HAP-1 (cell line): ENCODE results near the gene TNK2.
A peak's percentile ranks its signal among the peaks of the same experiment; 100 is the strongest.
"Not testable (repeated sequence)": the region's sequence is repeated elsewhere in the genome, so short reads cannot be mapped to it uniquely, and the experiment has no call there.

ENCODE experiments used
- DNase-seq, 2 experiments: peaks; one replicate each; pipeline ENCODE4 v3.0.0-alpha.2; 2016 to 2020; ENCODE audit warnings: low spot score in 2 of 2
- H3K27me3 ChIP-seq: fragments of 250-450 bp; sonication (Bioruptor Pico); 2 replicates; pipeline ENCODE4 v1.5.1; 2020; ENCODE audit warnings: low read depth, mild to moderate bottlenecking, moderate library complexity
- H3K36me3 ChIP-seq: fragments of 250-450 bp; sonication (Bioruptor Pico); replicated peaks from 2 replicates; pipeline ENCODE4 v1.5.1; 2020; ENCODE audit warnings: mild to moderate bottlenecking
- H3K4me1 ChIP-seq: fragments of 250-450 bp; sonication (Bioruptor Pico); 2 replicates; pipeline ENCODE4 v1.5.1; 2020; ENCODE audit warnings: mild to moderate bottlenecking
- H3K4me3 ChIP-seq: fragments of 250-450 bp; sonication (Bioruptor Pico); 2 replicates; pipeline ENCODE4 v1.5.1; 2020; ENCODE audit warnings: mild to moderate bottlenecking, moderate library complexity
- H3K9me3 ChIP-seq: fragments of 250-450 bp; sonication (Bioruptor Pico); 2 replicates; pipeline ENCODE4 v1.5.1; 2020; ENCODE audit warnings: mild to moderate bottlenecking, moderate library complexity
- in situ Hi-C: fragments of 300-500 bp; cut with MboI; formaldehyde crosslinking; loops from 3 replicates; pipeline ENCODE4 v1.14.3; 2020; ENCODE audit warnings: low sequenced_read_pairs, inconsistent platforms, mixed read lengths

Gene TNK2

GRCh38 chr3:195911041-195911945, 2.9 kb upstream of the TNK2 start:
- Histone ChIP-seq H3K4me3 (no peak overlapping the region), H3K9me3 (no peaks in the 10 kb centered on the region), H3K36me3 (no peaks in the 10 kb centered on the region), H3K27me3 (no peaks in the 10 kb centered on the region), H3K4me1 (peaks cover 25% of the 10 kb centered on the region)
- in situ Hi-C loops = no loop called here
- no peak for DNase-seq

GRCh38 chr3:195910499-195910845, 2.1 kb upstream of the TNK2 start:
- peak overlapping the region; percentile 39 for H3K4me3 ChIP-seq
- no peaks in the 10 kb centered on the region; the same call in 1 of the 2 replicates for H3K36me3 ChIP-seq
- no peaks in the 10 kb centered on the region for H3K9me3 ChIP-seq
- in situ Hi-C loops = no loop called here
- peaks cover 33% of the 10 kb centered on the region for H3K4me1 ChIP-seq
- DNase-seq = no peak
- no peaks in the 10 kb centered on the region for H3K27me3 ChIP-seq

GRCh38 chr3:195909644-195910498, 1.5 kb upstream of the TNK2 start:
- Histone ChIP-seq H3K27me3 (no peaks in the 10 kb centered on the region), H3K9me3 (no peaks in the 10 kb centered on the region), H3K36me3 (no peaks in the 10 kb centered on the region; the same call in 1 of the 2 replicates), H3K4me1 (peaks cover 30% of the 10 kb centered on the region), H3K4me3 (peak overlapping the region; percentile 39)
- DNase-seq = peak; percentile 77 to 93
- in situ Hi-C loops = no loop called here

- peak overlapping the region; percentile 55 for H3K4me3 ChIP-seq
- H3K9me3 ChIP-seq = no peaks in the 10 kb centered on the region
- no peaks in the 10 kb centered on the region; the same call in 1 of the 2 replicates for H3K36me3 ChIP-seq
- H3K4me1 ChIP-seq = peaks cover 26% of the 10 kb centered on the region
- H3K27me3 ChIP-seq = no peaks in the 10 kb centered on the region
- DNase-seq = peak; percentile 32 to 55
- in situ Hi-C loops = no loop called here
Measured at GRCh38 chr3:195908694-195909581, 587 bp upstream of the TNK2 start.

GRCh38 chr3:195907684-195907933, 742 bp downstream of the TNK2 start:
- no peaks in the 10 kb centered on the region for H3K27me3 ChIP-seq
- H3K9me3 ChIP-seq = no peaks in the 10 kb centered on the region
- DNase-seq = no peak
- peak overlapping the region; percentile 55 for H3K4me3 ChIP-seq
- in situ Hi-C loops = no loop called here
- H3K4me1 ChIP-seq = peaks cover 26% of the 10 kb centered on the region
- H3K36me3 ChIP-seq = no peaks in the 10 kb centered on the region; the same call in 1 of the 2 replicates

GRCh38 chr3:195906865-195907683, 1.3 kb downstream of the TNK2 start:
- no peaks in the 10 kb centered on the region for H3K9me3 ChIP-seq
- H3K27me3 ChIP-seq = no peaks in the 10 kb centered on the region
- in situ Hi-C loops = no loop called here
- H3K4me3 ChIP-seq = peak overlapping the region; percentile 55
- H3K36me3 ChIP-seq = no peaks in the 10 kb centered on the region; the same call in 1 of the 2 replicates
- H3K4me1 ChIP-seq = peaks cover 26% of the 10 kb centered on the region
- DNase-seq = peak in 1 of 2 experiments; percentile 57

- H3K4me3 ChIP-seq = peak overlapping the region; percentile 55
- H3K9me3 ChIP-seq = no peaks in the 10 kb centered on the region
- H3K4me1 ChIP-seq = peaks cover 26% of the 10 kb centered on the region
- no peak for DNase-seq
- no peaks in the 10 kb centered on the region; the same call in 1 of the 2 replicates for H3K36me3 ChIP-seq
- in situ Hi-C loops = no loop called here
- H3K27me3 ChIP-seq = no peaks in the 10 kb centered on the region
Measured at GRCh38 chr3:195905970-195906864, 2.1 kb downstream of the TNK2 start.

GRCh38 chr3:195904368-195904767, 4.0 kb downstream of the TNK2 start:
- no peaks in the 10 kb centered on the region; the same call in 1 of the 2 replicates for H3K36me3 ChIP-seq
- H3K4me1 ChIP-seq = peaks cover 16% of the 10 kb centered on the region
- H3K4me3 ChIP-seq = no peak overlapping the region

GRCh38 chr3:195903950-195904290, 4.4 kb downstream of the TNK2 start:
- Histone ChIP-seq H3K9me3 (no peaks in the 10 kb centered on the region), H3K27me3 (no peaks in the 10 kb centered on the region), H3K4me3 (no peak overlapping the region), H3K36me3 (no peaks in the 10 kb centered on the region; the same call in 1 of the 2 replicates), H3K4me1 (peaks cover 16% of the 10 kb centered on the region)
- in situ Hi-C loops = no loop called here
- no peak for DNase-seq

More at GRCh38 chr3:195904368-195904767, 4.0 kb downstream of the TNK2 start:
- DNase-seq = no peak
- Histone ChIP-seq H3K27me3 (no peaks in the 10 kb centered on the region), H3K9me3 (no peaks in the 10 kb centered on the region)
- in situ Hi-C loops = no loop called here

- H3K9me3 ChIP-seq, H3K4me3 ChIP-seq, H3K36me3 ChIP-seq, DNase-seq, in situ Hi-C loops, H3K27me3 ChIP-seq: not testable (repeated sequence)
- H3K4me1 ChIP-seq = peaks cover 16% of the 10 kb centered on the region
Measured at GRCh38 chr3:195902634-195903033, 5.7 kb downstream of the TNK2 start.

- peaks cover 20% of the 10 kb centered on the region for H3K4me1 ChIP-seq
- H3K36me3 ChIP-seq, H3K4me3 ChIP-seq, H3K27me3 ChIP-seq, H3K9me3 ChIP-seq, in situ Hi-C loops, DNase-seq: not testable (repeated sequence)
Measured at GRCh38 chr3:195901836-195902585, 6.3 kb downstream of the TNK2 start.
